SK-N-SH treated with all-trans-retinoic acid at 6 μM for 48 hours (cell line): ENCODE data around the gene CRISPLD2.

Source experiments
- ATAC-seq: fragments of 200-7000 bp; cut with Tn5 transposase; 3 replicates; pipeline ENCODE4 v1.9.1; 2020; ENCODE audit warnings: mild to moderate bottlenecking, moderate library complexity
- ARNTL ChIP-seq: fragments of 450-650 bp; formaldehyde crosslinking; IDR thresholded peaks from 2 replicates; pipeline ENCODE4 v1.5.0; 2020; ENCODE audit warnings: low read depth, mild to moderate bottlenecking, moderate library complexity, borderline replicate concordance
- BACH2 ChIP-seq: fragments of 250-450 bp; sonication (Bioruptor Pico); IDR thresholded peaks from 2 replicates; pipeline ENCODE4 v1.9.0; 2021; ENCODE audit warnings: mild to moderate bottlenecking, borderline replicate concordance
- CREB5 ChIP-seq: fragments of 250-450 bp; sonication (Bioruptor Pico); IDR thresholded peaks from 2 replicates; pipeline ENCODE4 v1.5.1; 2020; ENCODE audit warnings: low read depth, mild to moderate bottlenecking, moderate library complexity
- CSDC2 ChIP-seq: fragments of 250-450 bp; sonication (Bioruptor Pico); IDR thresholded peaks from 2 replicates; pipeline ENCODE4 v1.5.0; 2020; ENCODE audit warnings: mild to moderate bottlenecking, moderate library complexity
- CSRNP3 ChIP-seq: fragments of 250-450 bp; sonication (Bioruptor Pico); IDR thresholded peaks from 2 replicates; pipeline ENCODE4 v1.5.1; 2021; ENCODE audit warnings: mild to moderate bottlenecking, moderate library complexity
- ESRRG ChIP-seq: fragments of 250-450 bp; sonication (Bioruptor Pico); IDR thresholded peaks from 2 replicates; pipeline ENCODE4 v1.6.1; 2021; ENCODE audit warnings: mild to moderate bottlenecking
- ISL1 ChIP-seq: fragments of 250-450 bp; sonication (Bioruptor Pico); IDR thresholded peaks from 2 replicates; pipeline ENCODE4 v2.1.2; 2022; ENCODE audit warnings: mild to moderate bottlenecking, moderate library complexity
- OSR1 ChIP-seq: fragments of 250-450 bp; sonication (Bioruptor Pico); IDR thresholded peaks from 2 replicates; pipeline ENCODE4 v1.8.0; 2022; ENCODE audit warnings: moderate library complexity, mild to moderate bottlenecking, inconsistent platforms
- PATZ1 ChIP-seq: fragments of 250-450 bp; sonication (Bioruptor Pico); IDR thresholded peaks from 2 replicates; pipeline ENCODE4 v1.8.0; 2020; ENCODE audit warnings: mild to moderate bottlenecking, moderate library complexity, borderline replicate concordance
- POU6F1 ChIP-seq: fragments of 250-450 bp; sonication (Bioruptor Pico); IDR thresholded peaks from 2 replicates; pipeline ENCODE4 v1.8.0; 2021; ENCODE audit warnings: low read depth, mild to moderate bottlenecking, moderate library complexity, borderline replicate concordance
- PPARA ChIP-seq: fragments of 250-450 bp; sonication (Bioruptor Pico); IDR thresholded peaks from 2 replicates; pipeline ENCODE4 v1.5.0; 2020; ENCODE audit warnings: mild to moderate bottlenecking, borderline replicate concordance
- RARB ChIP-seq: fragments of 250-450 bp; sonication (Bioruptor Pico); IDR thresholded peaks from 2 replicates; pipeline ENCODE4 v1.8.0; 2021; ENCODE audit warnings: mild to moderate bottlenecking, moderate library complexity
- SNAI2 ChIP-seq: fragments of 250-450 bp; sonication (Bioruptor Pico); IDR thresholded peaks from 2 replicates; pipeline ENCODE4 v1.5.0; 2020; ENCODE audit warnings: mild to moderate bottlenecking, moderate library complexity
- TCF4 ChIP-seq: fragments of 250-450 bp; sonication (Bioruptor Pico); IDR thresholded peaks from 2 replicates; pipeline ENCODE4 v1.8.0; 2021; ENCODE audit warnings: mild to moderate bottlenecking, moderate library complexity, borderline replicate concordance
- TOX ChIP-seq: fragments of 250-450 bp; sonication (Bioruptor Pico); IDR thresholded peaks from 2 replicates; pipeline ENCODE4 v1.8.0; 2021; ENCODE audit warnings: mild to moderate bottlenecking, moderate library complexity, borderline replicate concordance
- TSHZ2 ChIP-seq: fragments of 250-450 bp; sonication (Bioruptor Pico); IDR thresholded peaks from 2 replicates; pipeline ENCODE4 v1.5.0; 2020; ENCODE audit warnings: mild to moderate bottlenecking, moderate library complexity
- ZC3H10 ChIP-seq: fragments of 250-450 bp; sonication (Bioruptor Pico); IDR thresholded peaks from 2 replicates; pipeline ENCODE4 v1.5.1; 2021; ENCODE audit warnings: mild to moderate bottlenecking, moderate library complexity
- ZFP3 ChIP-seq: fragments of 250-450 bp; sonication (Bioruptor Pico); IDR thresholded peaks from 2 replicates; pipeline ENCODE4 v1.5.0; 2020; ENCODE audit warnings: mild to moderate bottlenecking, moderate library complexity
- ZNF565 ChIP-seq: fragments of 450-650 bp; formaldehyde crosslinking; conservative IDR thresholded peaks from 2 replicates; pipeline ENCODE4 v1.5.0; 2020; ENCODE audit warnings: low read depth, mild to moderate bottlenecking, moderate library complexity
- ZNF70 ChIP-seq: fragments of 450-650 bp; formaldehyde crosslinking; IDR thresholded peaks from 2 replicates; pipeline ENCODE4 v1.5.0; 2020; ENCODE audit warnings: mild to moderate bottlenecking, moderate library complexity
- ZNF8 ChIP-seq: fragments of 450-650 bp; formaldehyde crosslinking; IDR thresholded peaks from 2 replicates; pipeline ENCODE4 v1.5.0; 2020; ENCODE audit warnings: mild to moderate bottlenecking, moderate library complexity

Gene CRISPLD2

GRCh38 chr16:84816485-84816884, 3.3 kb upstream of the CRISPLD2 start:
- TF ChIP-seq POU6F1 (no peak), SNAI2 (no peak), RARB (CRISPR knock-in tag) (no peak), ARNTL (CRISPR knock-in tag) (no peak), ISL1 (no peak), PPARA (CRISPR knock-in tag) (no peak)
- ATAC-seq = no peak

- no peak for ATAC-seq
- TF ChIP-seq TOX (CRISPR knock-in tag) = no peak
- TF ChIP-seq TCF4 (CRISPR knock-in tag) = no peak
- TF ChIP-seq ZNF70 (CRISPR knock-in tag) = no peak
- no peak for TF ChIP-seq ZFP3 (CRISPR knock-in tag)
- TF ChIP-seq SNAI2 = no peak
- TF ChIP-seq CSDC2 (CRISPR knock-in tag) = no peak
- no peak for TF ChIP-seq BACH2 (CRISPR knock-in tag)
- no peak for TF ChIP-seq ZNF8
- TF ChIP-seq OSR1 (CRISPR knock-in tag) = no peak
- TF ChIP-seq, all 23 proteins: peak for 0
These were observed 2.6 kb upstream of the CRISPLD2 start for GRCh38 chr16:84817206-84817605.

- no peak for ATAC-seq
These were observed 2.2 kb upstream of the CRISPLD2 start for GRCh38 chr16:84817613-84818012.

More at GRCh38 chr16:84817613-84818012, 2.2 kb upstream of the CRISPLD2 start:
- TF ChIP-seq ESRRG (no peak), CSRNP3 (CRISPR knock-in tag) (no peak), ZFP3 (CRISPR knock-in tag) (no peak), CREB5 (CRISPR knock-in tag) (no peak), POU6F1 (no peak), ZC3H10 (no peak), TSHZ2 (CRISPR knock-in tag) (no peak), PATZ1 (no peak), ZNF565 (CRISPR knock-in tag) (no peak), TCF4 (CRISPR knock-in tag) (no peak), SNAI2 (no peak), BACH2 (CRISPR knock-in tag) (no peak), ZNF70 (CRISPR knock-in tag) (no peak), ARNTL (CRISPR knock-in tag) (no peak), PPARA (CRISPR knock-in tag) (no peak)
